Tibial artery (tissue), 4 donors: ENCODE measurements around the gene ARHGAP15.

ENCODE experiments used
- DNase-seq, 2 donors: peaks; one replicate each; pipeline ENCODE4 v3.0.0-alpha.2; 2019
- H3K27ac ChIP-seq, 2 donors: fragments of 200-600 bp; sonication (generic) in 1 of 2; 1 replicate in 1 of 2; 2 replicates in 1 of 2; pipeline ENCODE4 v1.5.1; 2018 to 2019; ENCODE audit warnings: mild to moderate bottlenecking in 1 of 2
- H3K27me3 ChIP-seq, 2 donors: fragments of 200-600 bp; sonication (generic) in 1 of 2; one replicate each; pipeline versions ENCODE4 v1.5.1 to v1.6.0; 2016 to 2019
- H3K36me3 ChIP-seq, 3 donors: fragments of 200-600 bp; sonication (generic) in 2 of 3; one replicate each; pipeline ENCODE4 v1.5.1; 2016 to 2019; ENCODE audit warnings: mild to moderate bottlenecking in 2 of 3
- H3K4me1 ChIP-seq, 4 donors: fragments of 200-600 bp; sonication (generic) in 2 of 4; 1 replicate in 3 of 4; 2 replicates in 1 of 4; pipeline ENCODE4 v1.5.1; 2016 to 2019
- H3K4me3 ChIP-seq, 2 donors: fragments of 200-600 bp; sonication (generic) in 1 of 2; 1 replicate in 1 of 2; 2 replicates in 1 of 2; pipeline ENCODE4 v1.5.1; 2018 to 2019; ENCODE audit warnings: mild to moderate bottlenecking in 2 of 2
- H3K9me3 ChIP-seq, 3 donors: fragments of 200-600 bp; sonication (generic) in 1 of 3; one replicate each; pipeline ENCODE4 v1.5.1; 2016 to 2019
- intact Hi-C: fragments of 100-400 bp; cut with DNase I; formaldehyde crosslinking; loops from one replicate; pipeline ENCODE4 v1.15.0; 2023; ENCODE audit warnings: low total_unique reads
- TF ChIP-seq, protein P1 (sequence below), 2 experiments: fragments of 200-600 bp in 1 of 2; fragments of 450-650 bp in 1 of 2; IDR thresholded peaks; one replicate each; pipeline ENCODE4 v1.5.1; 2017 to 2019; ENCODE audit warnings: antibody characterized with exemption in 2 of 2, mild to moderate bottlenecking in 1 of 2, moderate library complexity in 1 of 2

The ARHGAP15 gene

DNA sequence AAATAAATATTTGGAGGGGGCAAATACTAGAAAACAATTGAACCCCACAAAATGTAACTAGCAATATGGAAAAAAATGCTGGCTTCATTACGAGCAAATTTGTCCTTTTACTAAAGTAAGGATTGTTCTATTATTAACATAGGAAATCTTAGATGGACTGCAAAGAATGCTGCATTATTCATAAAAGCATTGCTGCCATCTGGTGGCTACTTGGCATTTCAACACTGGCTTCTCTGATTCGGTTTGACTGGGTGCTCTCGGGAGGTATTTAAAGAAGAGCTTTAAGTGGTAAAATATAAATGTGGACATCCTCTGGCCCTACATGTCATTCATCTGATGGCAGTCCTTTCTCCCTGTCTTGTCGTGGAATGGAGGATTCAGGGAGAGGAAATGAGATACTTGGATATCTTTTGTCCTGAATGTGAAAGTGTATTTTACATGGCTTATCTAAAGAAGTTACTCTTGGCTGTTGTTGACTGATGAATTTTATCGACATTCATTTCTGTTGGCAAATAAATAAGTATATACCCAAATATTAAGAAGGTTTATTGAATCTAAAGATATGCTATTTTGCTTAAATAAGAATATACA, 130.2 kb downstream of the ARHGAP15 start:
- H3K9me3 ChIP-seq, result no peaks in the 10 kb centered on the region
- intact Hi-C loops, result loop anchor here (10.0 kb wide), 1 partner anchor 55 kb away; no protein-coding TSS in a partner anchor
- H3K4me3 ChIP-seq, result no peak overlapping the region
- H3K27me3 ChIP-seq, result no peaks in the 10 kb centered on the region
- H3K27ac ChIP-seq, result no peak overlapping the region
- TF ChIP-seq, protein P1, sequence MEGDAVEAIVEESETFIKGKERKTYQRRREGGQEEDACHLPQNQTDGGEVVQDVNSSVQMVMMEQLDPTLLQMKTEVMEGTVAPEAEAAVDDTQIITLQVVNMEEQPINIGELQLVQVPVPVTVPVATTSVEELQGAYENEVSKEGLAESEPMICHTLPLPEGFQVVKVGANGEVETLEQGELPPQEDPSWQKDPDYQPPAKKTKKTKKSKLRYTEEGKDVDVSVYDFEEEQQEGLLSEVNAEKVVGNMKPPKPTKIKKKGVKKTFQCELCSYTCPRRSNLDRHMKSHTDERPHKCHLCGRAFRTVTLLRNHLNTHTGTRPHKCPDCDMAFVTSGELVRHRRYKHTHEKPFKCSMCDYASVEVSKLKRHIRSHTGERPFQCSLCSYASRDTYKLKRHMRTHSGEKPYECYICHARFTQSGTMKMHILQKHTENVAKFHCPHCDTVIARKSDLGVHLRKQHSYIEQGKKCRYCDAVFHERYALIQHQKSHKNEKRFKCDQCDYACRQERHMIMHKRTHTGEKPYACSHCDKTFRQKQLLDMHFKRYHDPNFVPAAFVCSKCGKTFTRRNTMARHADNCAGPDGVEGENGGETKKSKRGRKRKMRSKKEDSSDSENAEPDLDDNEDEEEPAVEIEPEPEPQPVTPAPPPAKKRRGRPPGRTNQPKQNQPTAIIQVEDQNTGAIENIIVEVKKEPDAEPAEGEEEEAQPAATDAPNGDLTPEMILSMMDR (IDR thresholded peaks at IDR 0.05), result peak; percentile 71 to 74
- no peaks in the 10 kb centered on the region for H3K36me3 ChIP-seq
- peak; percentile 72 to 74 for DNase-seq
- peaks cover 0 to 6% (median 2%) of the 10 kb centered on the region in 4 donors for H3K4me1 ChIP-seq

DNA sequence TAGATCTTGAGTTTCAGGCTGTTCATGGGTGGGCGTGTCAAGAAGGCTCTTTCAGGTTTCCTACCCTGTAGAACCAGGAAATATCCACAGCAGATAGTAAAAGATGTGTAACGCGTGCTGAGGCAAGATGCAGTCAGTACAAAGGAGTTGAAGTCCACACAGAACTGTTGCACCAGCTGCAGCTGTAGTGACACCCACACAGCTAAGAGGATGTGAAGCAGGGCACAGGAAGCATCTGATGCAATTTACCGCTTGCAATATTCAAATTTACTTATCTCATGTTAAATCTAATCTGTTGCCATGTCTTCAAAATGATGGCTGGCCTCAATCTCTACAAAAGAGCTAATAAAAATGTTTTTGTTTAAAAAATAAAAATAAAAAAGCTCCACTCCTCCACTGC, 132.8 kb downstream of the ARHGAP15 start:
- Histone ChIP-seq H3K36me3 (no peaks in the 10 kb centered on the region), H3K4me1 (peaks cover 0 to 23% (median 9%) of the 10 kb centered on the region in 4 donors), H3K27me3 (no peaks in the 10 kb centered on the region), H3K9me3 (no peaks in the 10 kb centered on the region), H3K27ac (no peak overlapping the region), H3K4me3 (no peak overlapping the region)
- TF ChIP-seq, protein P1 (IDR thresholded peaks at IDR 0.05), result no peak
- intact Hi-C loops, result no loop called here
- no peak for DNase-seq

DNA sequence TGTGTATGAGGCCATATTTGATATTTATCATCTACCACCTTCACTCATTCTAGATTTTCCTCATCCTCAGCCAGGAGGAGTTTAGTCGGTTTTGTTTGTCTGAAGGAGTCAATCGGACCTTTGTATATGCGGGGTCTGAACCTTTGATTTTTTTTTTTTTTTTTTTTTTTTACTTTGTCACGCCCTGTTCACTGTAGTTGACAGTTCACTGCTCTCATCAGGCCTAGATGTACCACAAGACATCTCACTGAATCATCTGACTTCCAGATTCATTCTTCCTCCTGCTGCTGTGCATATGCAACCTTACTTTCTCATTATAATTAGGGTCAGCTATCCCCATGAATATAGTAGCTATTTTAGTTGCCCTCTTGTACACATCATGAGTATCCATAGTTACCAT, 133.2 kb downstream of the ARHGAP15 start:
- H3K4me3 ChIP-seq, result no peak overlapping the region
- H3K27ac ChIP-seq, result no peak overlapping the region
- intact Hi-C loops, result no loop called here
- TF ChIP-seq, protein P1 (IDR thresholded peaks at IDR 0.05), result no peak
- no peak for DNase-seq
- no peaks in the 10 kb centered on the region for H3K9me3 ChIP-seq
- H3K36me3 ChIP-seq, result no peaks in the 10 kb centered on the region
- H3K4me1 ChIP-seq, result peaks cover 0 to 23% (median 9%) of the 10 kb centered on the region in 4 donors
- H3K27me3 ChIP-seq, result no peaks in the 10 kb centered on the region

DNA sequence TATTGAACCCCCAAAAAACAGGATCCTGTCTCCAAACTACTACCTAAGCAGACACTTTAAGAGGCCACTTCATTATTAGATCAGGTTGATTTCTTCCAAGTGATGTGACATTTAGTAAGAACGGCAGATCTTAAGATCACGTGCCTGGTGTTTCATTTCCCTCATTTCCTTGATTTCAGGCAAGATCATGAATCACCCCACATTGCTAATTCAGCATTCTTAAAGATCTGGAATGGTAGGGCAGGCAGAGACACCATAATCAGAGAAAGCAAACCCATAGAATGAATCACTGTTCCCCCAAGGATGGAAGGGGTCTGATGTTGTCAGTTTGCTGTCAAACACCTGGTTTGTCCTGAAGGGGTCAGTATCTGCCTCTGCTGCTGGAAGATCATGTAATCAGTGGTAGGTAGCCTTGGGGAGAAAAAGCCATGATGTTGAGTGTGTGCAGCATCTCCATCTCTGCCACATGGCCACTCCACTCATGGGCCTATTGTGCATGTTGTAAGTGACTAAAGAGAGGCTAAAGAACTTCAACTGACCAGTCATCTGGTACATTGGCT, 133.9 kb downstream of the ARHGAP15 start:
- Histone ChIP-seq H3K27me3 (no peaks in the 10 kb centered on the region), H3K9me3 (no peaks in the 10 kb centered on the region), H3K4me1 (peaks cover 0 to 23% (median 9%) of the 10 kb centered on the region in 4 donors), H3K4me3 (no peak overlapping the region), H3K27ac (peak overlapping the region in 1 of 2 donors; percentile 68), H3K36me3 (no peaks in the 10 kb centered on the region)
- TF ChIP-seq, protein P1 (IDR thresholded peaks at IDR 0.05), result no peak
- intact Hi-C loops, result no loop called here
- no peak for DNase-seq

DNA sequence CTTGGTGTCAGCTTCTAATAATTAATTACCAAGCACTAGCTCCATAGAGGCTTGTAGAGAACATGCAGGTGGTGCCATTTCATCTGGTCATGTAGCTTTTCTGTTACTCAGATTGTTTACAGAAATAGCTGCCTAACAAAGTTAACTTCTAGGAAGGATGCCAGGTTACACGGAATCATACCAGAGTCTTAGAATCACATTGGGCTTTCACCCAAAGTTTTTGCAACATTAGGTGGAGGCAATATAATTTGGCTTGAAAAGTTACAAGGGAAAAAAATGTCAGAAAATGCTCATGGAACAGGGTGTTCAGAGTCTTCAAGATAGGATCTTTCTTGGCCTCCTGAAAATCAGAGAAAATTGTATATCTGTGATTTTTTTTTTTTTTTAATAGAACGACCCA, 135.6 kb downstream of the ARHGAP15 start:
- TF ChIP-seq, protein P1 (IDR thresholded peaks at IDR 0.05), result no peak
- intact Hi-C loops, result no loop called here
- Histone ChIP-seq H3K4me1 (peaks cover 0 to 23% (median 9%) of the 10 kb centered on the region in 4 donors), H3K4me3 (no peak overlapping the region), H3K36me3 (no peaks in the 10 kb centered on the region), H3K27ac (peak overlapping the region; percentile 68 to 69), H3K27me3 (no peaks in the 10 kb centered on the region), H3K9me3 (no peaks in the 10 kb centered on the region)
- no peak for DNase-seq
